Glutamatergic neuron (in vitro differentiated cells): ENCODE measurements around the gene SH3TC1. TPM values are rescaled to one million over a fixed set of nuclear protein-coding genes. Genes with fewer than 3 reads are reported as not detected.

Source experiments
- DNase-seq: peaks from one replicate; pipeline ENCODE4 v3.0.0; 2022
- H3K27ac Mint-ChIP-seq: one replicate; pipeline ENCODE4 v1.8.0; 2020; ENCODE audit warnings: mild to moderate bottlenecking, mixed read lengths, inconsistent platforms; ENCODE audit not compliant: unreplicated experiment
- H3K27me3 Mint-ChIP-seq: one replicate; pipeline ENCODE4 v1.8.0; 2020; ENCODE audit warnings: mild to moderate bottlenecking, moderate library complexity, mixed read lengths, inconsistent platforms; ENCODE audit not compliant: unreplicated experiment
- H3K36me3 Mint-ChIP-seq: one replicate; pipeline ENCODE4 v1.8.0; 2020; ENCODE audit warnings: mild to moderate bottlenecking, mixed read lengths, inconsistent platforms; ENCODE audit not compliant: unreplicated experiment
- H3K4me1 Mint-ChIP-seq: one replicate; pipeline ENCODE4 v1.8.0; 2020; ENCODE audit warnings: mild to moderate bottlenecking, low read depth, mixed read lengths, inconsistent platforms; ENCODE audit not compliant: unreplicated experiment
- H3K4me3 Mint-ChIP-seq: one replicate; pipeline ENCODE4 v1.8.0; 2020; ENCODE audit warnings: mild to moderate bottlenecking, mixed read lengths, inconsistent platforms; ENCODE audit not compliant: unreplicated experiment
- H3K9me3 Mint-ChIP-seq: one replicate; pipeline ENCODE4 v1.8.0; 2020; ENCODE audit warnings: mild to moderate bottlenecking, moderate library complexity, mixed read lengths, inconsistent platforms; ENCODE audit not compliant: unreplicated experiment
- CTCF ChIP-seq: fragments of 200-600 bp; sonication (generic); IDR thresholded peaks from one replicate; pipeline ENCODE4 v1.5.0; 2021; ENCODE audit not compliant: partially characterized antibody, unreplicated experiment
- total RNA-seq: library from RNA; stranded (reverse); fragmentation: NEBNext Ultra II Directional; extraction: Animal tissue kit (Norgen Biotek cat#: 25700); gene quantifications from one replicate; pipeline ENCODE4 v1.2.1, GENCODE V29; 2021; ENCODE audit not compliant: unreplicated experiment

The SH3TC1 gene
- total RNA-seq, 1 donor from 2014 or later: not detected

- H3K27ac Mint-ChIP-seq: no peak overlapping the region
- no peaks in the 10 kb centered on the region for H3K36me3 Mint-ChIP-seq
- peak overlapping the region; percentile 86 for H3K4me3 Mint-ChIP-seq
- H3K27me3 Mint-ChIP-seq: peaks cover 5% of the 10 kb centered on the region
- DNase-seq: no peak
- TF ChIP-seq CTCF: no peak
- H3K4me1 Mint-ChIP-seq: peaks cover 11% of the 10 kb centered on the region
- H3K9me3 Mint-ChIP-seq: peaks cover 7% of the 10 kb centered on the region
Observed at GRCh38 chr4:8159537-8160232, 39.4 kb upstream of the SH3TC1 start.

GRCh38 chr4:8160233-8160560, 38.9 kb upstream of the SH3TC1 start:
- Mint-ChIP-seq H3K4me3 (peak overlapping the region; percentile 86), H3K9me3 (peaks cover 7% of the 10 kb centered on the region), H3K27me3 (peaks cover 4% of the 10 kb centered on the region)

GRCh38 chr4:8160572-8160971, 38.5 kb upstream of the SH3TC1 start:
- peaks cover 7% of the 10 kb centered on the region for H3K9me3 Mint-ChIP-seq
- TF ChIP-seq CTCF: no peak
- no peak for DNase-seq
- H3K27ac Mint-ChIP-seq: no peak overlapping the region
- H3K36me3 Mint-ChIP-seq: no peaks in the 10 kb centered on the region
- H3K27me3 Mint-ChIP-seq: peaks cover 5% of the 10 kb centered on the region
- peaks cover 16% of the 10 kb centered on the region for H3K4me1 Mint-ChIP-seq
- H3K4me3 Mint-ChIP-seq: peak overlapping the region; percentile 57

More at GRCh38 chr4:8160233-8160560, 38.9 kb upstream of the SH3TC1 start:
- TF ChIP-seq CTCF: no peak
- peaks cover 14% of the 10 kb centered on the region for H3K4me1 Mint-ChIP-seq
- DNase-seq: no peak
- no peak overlapping the region for H3K27ac Mint-ChIP-seq
- no peaks in the 10 kb centered on the region for H3K36me3 Mint-ChIP-seq

GRCh38 chr4:8162625-8163024, 36.5 kb upstream of the SH3TC1 start:
- no peak overlapping the region for H3K27ac Mint-ChIP-seq
- H3K9me3 Mint-ChIP-seq: peaks cover 8% of the 10 kb centered on the region
- TF ChIP-seq CTCF: no peak
- peaks cover 3% of the 10 kb centered on the region for H3K27me3 Mint-ChIP-seq
- DNase-seq: no peak
- no peak overlapping the region for H3K4me3 Mint-ChIP-seq
- peaks cover 18% of the 10 kb centered on the region for H3K4me1 Mint-ChIP-seq
- H3K36me3 Mint-ChIP-seq: no peaks in the 10 kb centered on the region

- H3K4me1 Mint-ChIP-seq: peaks cover 18% of the 10 kb centered on the region
- DNase-seq: no peak
Observed at GRCh38 chr4:8163026-8163425, 36.1 kb upstream of the SH3TC1 start.

More at GRCh38 chr4:8163026-8163425, 36.1 kb upstream of the SH3TC1 start:
- Mint-ChIP-seq H3K36me3 (no peaks in the 10 kb centered on the region), H3K27me3 (peaks cover 3% of the 10 kb centered on the region), H3K4me3 (no peak overlapping the region), H3K9me3 (peaks cover 9% of the 10 kb centered on the region), H3K27ac (no peak overlapping the region)
- TF ChIP-seq CTCF: no peak
